ENCODE measurements around the gene TMPRSS9.
"Not testable (repeated sequence)": the region's sequence is repeated elsewhere in the genome, so short reads cannot be mapped to it uniquely, and the experiment has no call there.

TMPRSS9 gene

DNA sequence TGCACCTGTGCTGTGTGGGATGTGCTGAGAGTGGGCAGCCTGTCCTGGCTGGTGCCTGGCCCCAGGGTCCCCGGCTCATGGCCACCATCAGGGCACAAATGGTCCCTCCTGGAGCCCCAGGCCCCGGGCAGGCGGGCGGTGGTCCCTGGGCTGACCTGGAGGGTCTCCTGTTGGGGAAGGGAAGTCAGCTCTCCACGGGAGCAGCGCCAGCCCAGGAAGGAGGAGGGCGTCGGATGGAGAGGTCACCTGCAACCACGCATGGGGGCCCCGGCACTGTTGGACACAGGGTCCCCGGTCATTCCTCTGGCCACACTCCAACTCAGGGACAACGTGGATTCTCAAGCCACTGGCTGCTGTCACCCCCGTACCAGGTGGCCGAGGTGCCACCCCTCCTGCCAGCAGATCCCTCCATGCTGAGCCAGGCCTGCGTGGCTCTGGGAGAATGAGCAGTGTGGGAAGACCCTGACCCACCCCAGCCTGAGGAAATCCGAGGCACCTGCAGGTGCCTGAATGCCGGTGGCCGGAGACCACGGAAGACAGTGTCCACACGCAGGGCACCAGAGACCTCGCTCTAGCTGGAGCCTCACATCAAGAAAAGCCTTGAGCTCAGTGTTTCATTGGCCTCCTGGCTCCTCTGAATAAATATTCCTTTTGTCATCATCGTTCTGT is 83.2 kb downstream of the TMPRSS9 start:
- no peak for DNase-seq

- no peak for DNase-seq
These were observed 83.7 kb downstream of the TMPRSS9 start for GRCh38 chr19:2443785-2444182.

DNA sequence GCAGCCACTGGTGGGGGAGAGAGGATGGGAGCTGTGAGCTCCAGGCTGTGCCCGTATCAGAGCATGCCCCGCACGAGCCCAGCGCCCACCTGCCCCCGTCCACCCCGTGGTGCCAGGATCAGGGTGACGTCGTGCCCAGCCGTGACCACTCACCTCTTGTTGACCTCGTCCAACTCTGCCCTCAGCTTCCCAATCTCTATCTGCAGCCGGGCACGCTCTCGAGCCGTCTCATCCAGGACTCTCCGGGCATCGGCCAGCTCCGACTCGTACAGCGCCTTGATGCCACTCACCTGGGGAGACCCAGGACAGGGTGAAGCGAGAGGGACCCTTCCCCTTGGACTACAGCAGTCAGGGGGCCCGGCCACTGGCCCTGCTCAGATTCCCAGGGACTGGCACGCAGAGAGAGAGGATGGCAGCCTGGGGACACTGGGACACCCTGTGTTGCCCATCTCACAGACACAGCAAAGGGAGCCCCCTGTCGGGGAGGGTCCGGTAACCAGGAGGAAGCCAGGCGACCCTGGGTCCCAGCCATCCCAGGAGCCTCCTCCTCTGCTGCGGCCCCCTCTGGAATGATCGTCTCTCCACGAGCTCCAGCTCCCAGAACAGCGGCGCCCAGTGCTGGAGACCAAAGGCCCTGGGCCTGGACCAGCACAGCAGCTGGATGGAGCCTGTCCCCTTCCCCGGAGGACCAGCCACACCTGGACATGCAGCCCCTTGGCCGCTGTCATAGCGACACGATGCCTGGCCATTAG is 84.4 kb downstream of the TMPRSS9 start:
- no peak for DNase-seq

GRCh38 chr19:2446381-2446780 is 86.3 kb downstream of the TMPRSS9 start:
- no peak for DNase-seq

DNA sequence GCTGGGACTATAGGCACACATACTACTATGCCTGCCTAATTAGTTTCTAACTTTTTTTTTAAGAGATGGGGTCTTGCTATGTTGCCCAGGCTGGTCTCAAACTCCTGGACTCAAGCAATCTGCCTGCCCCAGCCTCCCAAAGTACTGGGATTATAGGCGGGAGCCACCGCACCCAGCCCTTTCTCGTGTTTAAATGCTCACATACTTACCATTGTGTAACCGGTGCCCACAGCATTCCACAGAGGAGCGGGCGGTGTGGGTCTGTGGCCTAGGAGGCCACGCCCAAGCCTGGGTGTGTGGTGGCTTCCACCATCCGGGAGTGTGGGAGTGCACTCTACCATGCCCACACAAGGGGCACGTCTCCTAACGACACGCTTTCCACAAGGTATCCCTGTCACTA is 89.0 kb downstream of the TMPRSS9 start:
- no peak for DNase-seq

- no peak for DNase-seq
These were observed 91.1 kb downstream of the TMPRSS9 start for GRCh38 chr19:2451138-2451537.

- DNase-seq: no peak
These were observed 91.7 kb downstream of the TMPRSS9 start for GRCh38 chr19:2451741-2452140.

DNA sequence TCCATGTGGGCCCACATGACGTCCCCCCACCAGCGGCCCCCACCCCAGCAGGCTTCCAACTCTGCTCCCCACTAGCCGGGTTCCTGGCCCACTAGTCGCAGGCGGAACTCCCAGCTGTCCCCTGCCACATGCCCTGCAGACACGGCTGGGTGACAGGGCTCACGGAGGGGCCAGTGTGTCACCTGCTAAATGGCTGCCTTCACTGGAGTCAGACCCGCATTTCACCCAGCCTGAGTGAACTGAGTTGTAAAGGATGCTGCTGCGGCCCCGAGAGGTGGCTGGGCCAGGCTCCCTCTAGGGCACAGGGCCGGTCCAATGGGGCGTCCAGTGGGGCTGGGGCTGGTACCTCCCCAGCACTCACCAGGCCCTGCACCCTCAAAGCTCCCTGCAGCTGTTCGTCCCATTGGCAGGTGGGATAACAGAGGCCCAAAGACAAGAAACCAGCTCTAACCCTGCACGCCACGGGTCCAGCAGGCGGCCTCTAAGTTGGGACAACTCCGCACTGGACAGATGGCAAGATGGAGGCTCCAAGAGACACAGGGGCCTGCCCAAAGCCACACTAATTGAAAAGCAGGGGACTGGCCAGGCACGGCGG is 93.5 kb downstream of the TMPRSS9 start:
- no peak for DNase-seq

- no peak for DNase-seq
These were observed 94.3 kb downstream of the TMPRSS9 start for GRCh38 chr19:2454199-2454961.

DNA sequence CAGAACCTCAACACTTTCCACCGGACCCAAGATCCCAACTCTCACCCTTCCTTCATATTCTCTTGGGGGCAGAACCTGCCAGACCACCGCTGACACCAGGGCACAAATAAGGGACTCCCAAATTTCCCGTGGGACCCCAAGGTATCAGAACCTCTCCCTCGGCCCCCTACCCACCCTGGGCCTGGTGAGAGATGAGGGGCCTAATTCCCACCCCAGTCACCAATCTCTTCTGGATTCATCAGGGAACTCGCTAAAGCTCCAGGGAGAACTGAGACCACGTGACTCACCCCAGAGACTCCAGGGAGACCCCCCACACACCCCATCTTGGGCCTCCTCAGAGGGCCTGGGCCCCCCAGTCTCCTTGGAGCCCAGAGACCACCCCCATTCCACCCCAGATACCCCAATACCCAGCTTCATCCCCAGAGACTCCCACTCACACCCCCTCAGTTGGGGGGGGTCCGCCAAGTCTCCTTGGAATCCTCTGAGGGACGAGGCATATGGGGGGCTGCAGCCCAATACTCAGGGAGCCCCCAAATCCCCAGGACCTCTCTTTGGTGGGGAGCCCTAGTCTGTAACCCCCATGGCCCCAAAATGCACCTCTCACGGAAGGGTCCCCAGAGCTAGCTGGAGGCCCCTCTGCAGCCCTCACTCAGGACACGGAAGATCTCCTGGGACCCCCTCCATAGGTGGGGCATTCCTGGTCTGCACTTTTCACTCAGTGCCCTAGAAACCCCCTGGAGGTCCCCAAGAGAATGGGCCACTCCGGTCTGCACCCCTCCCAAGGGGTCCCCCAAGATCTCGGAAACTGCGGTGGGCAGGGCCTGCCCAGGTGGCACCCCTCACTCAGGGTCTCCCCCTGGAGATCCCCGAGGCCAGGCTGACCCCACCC is 95.1 kb downstream of the TMPRSS9 start:
- DNase-seq: no peak

- DNase-seq: peak; percentile 84
These were observed 95.9 kb downstream of the TMPRSS9 start for GRCh38 chr19:2455851-2456570.

GRCh38 chr19:2457394-2458037 is 97.5 kb downstream of the TMPRSS9 start:
- no peak for DNase-seq

- DNase-seq: no peak
These were observed 98.0 kb downstream of the TMPRSS9 start for GRCh38 chr19:2458054-2458453.

DNA sequence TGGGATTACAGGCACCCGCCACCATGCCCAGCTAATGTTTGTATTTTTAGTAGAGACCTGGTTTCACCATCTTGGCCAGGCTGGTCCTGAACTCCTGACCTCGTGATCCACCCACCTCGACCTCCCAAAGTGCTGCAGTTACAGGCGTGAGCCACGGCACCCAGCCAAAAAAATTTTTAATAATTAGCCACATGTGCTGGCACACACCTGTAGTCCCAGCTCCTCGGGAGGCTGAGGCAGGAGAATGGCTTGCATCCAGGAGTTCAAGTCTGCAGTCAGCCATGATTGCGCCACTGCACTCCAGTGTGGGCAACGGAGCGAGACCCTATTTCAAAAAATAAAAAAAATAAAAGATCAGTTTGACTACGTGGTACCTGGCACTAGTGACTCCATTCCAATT is 98.7 kb downstream of the TMPRSS9 start:
- not testable (repeated sequence) for DNase-seq

DNA sequence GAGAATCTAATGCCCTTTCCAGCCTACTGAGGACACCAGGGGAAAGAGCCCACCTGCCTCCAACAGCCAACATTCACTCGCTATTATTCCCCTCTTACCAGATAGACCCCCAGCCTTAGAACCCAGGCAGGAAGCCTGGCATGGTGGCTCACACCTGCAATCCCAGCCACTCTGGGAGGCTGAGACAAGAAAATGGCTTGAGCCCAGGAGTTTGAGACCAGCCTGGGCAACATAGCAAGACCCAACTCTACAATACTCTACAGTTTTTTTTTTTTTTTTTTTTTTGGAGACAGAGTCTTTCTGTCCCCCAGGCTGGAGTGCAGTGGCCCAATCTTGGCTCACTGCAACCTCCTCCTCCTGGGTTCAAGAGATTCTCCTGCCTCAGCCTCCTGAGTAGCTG is 100.2 kb downstream of the TMPRSS9 start:
- DNase-seq: no peak

DNA sequence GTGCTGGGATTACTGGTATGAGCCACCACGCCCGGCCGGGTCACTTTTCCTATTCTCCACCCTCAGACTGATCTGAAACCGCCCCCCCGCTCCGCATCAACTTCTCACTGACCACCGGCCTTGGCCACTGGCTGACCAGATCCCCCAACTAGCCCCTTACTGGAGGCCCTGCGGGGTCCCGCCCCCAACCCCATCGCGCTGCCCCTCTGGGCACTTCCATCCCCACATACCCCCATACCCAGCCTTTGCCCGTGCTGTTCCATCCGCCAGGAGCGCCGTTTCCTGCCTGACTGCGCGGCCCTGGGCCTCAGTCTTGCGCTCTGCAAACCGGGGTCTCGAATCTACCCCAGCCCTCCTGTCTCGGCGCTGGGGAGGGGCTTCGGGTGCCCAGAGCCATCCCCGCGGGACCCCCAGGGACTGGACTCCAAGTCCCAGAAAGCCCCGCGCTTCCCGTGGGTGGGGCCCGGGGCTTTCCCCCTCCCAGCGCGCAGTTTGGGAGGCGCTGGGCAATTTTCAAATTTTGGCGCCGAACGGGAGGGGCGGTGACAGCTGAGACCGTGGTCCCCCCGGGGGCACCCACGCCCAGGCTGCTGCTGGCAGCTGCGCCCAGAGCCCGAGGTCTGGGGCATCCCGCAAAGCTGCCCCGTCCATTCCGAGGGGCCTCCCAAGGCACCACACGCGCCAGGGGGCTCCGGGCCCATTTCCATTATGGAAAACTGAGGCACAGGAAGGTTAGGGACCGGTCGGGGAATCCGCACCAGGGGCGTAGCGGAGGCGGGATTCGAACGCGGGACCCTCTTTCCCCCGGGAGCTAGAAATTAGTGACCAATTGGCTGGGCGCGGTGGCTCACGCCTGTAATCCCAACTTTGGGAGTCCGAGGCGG is 101.9 kb downstream of the TMPRSS9 start:
- peak; percentile 86 for DNase-seq

DNA sequence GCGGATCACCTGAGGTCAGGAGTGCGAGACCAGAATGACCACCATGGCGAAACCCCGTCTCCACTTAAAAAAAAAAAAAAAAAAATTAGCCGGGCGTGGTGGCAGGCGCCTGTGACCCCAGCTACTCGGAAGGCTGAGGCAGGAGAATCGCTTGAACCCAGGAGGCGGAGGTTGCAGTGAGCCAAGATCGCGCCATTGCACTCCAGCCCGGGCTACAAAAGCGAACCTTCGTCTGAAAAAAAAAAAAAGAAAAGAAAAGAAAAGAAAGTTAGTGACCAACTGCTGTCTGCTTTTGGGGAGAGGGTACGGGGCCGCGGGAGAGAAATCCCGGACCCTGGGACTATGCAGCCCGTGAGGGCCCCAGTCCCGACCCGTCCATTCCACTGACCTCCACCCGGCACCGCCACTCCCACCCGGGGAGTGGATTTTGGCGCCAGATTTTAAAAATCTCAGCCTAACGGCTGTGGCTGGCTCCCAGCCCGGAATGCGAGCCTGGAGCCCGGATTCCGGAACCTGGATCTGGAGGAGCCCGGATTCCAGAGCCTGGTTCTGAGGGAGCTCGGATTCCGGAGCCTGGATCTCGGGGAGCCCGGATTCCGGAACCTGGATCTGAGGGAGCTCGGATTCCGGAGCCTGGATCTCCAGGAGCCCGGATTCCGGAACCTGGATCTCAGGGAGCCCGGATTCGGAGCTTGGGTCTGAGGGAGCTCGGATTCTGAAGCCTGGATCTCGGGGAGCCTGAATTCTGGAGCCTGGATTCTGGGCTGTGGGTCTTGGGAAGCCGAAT is 102.8 kb downstream of the TMPRSS9 start:
- DNase-seq: no peak

- not testable (repeated sequence) for DNase-seq
These were observed 103.6 kb downstream of the TMPRSS9 start for GRCh38 chr19:2463694-2464093.

- DNase-seq: no peak
These were observed 104.3 kb downstream of the TMPRSS9 start for GRCh38 chr19:2464389-2464788.
